ENCODE data around the gene PPP2R1B. TPM values are rescaled to one million over a fixed set of nuclear protein-coding genes. Genes with fewer than 3 reads are reported as not detected.
A peak's percentile ranks its signal among the peaks of the same experiment; 100 is the strongest.

The PPP2R1B gene
- total RNA-seq (2021; fragmentation: NEBNext Ultra II Directional; extraction: Animal tissue kit (Norgen Biotek cat#: 25700)), result 10 to 100 TPM; 41.6 to 50.9 (median 44.3) TPM
- long read RNA-seq, full-length matches to known transcripts, result 28 of 36 reads
- long read RNA-seq, partial matches to known transcripts, result 3 of 36 reads
- long read RNA-seq, other reads (novel, unspliced or antisense), result 5 of 36 reads

DNA sequence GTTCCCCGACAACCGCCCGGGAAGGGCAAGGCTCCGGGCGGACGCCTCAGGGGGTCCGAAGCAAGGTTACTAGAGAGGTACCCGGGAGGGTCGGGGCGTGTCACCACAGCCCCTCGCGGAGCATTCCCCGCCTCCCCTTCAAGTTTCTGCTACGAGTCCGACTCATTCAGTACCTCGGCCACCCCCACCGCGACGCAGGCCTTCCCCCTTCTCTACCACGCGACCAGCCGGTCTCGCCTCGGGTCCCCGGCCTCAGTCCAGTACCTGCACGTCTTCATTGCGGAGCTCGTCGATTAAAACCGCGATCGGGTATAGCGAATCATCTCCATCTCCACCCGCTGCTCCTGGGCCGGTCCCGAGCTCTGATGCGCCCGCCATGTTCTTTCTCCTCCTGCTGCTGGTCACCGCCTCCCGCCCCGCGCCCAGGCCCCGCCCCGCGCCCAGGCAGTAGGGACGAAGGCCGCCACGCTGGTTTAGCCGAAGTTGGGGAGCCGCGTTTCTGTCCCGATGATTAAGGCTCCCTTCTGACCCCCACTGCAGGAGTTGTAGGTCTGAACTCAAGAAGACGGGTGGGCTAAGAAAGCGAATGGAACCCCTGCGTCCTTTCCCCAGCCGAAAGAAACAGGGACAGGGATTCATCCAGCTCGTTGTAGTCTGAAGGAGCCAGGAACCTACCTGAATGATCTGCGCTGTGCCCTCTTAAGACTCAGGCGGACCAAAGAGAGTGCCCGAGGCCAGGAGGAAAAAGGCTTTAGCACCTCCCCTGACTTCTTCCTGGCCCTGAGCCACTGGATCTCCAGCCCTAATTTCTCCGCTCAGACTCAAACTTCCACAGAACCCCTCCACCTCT is at the start of gene PPP2R1B:
PPP2R1B (minus strand) TSS at position 406 of the 850 bp plus-strand sequence; CDS start at position 378, 28 bp downstream.
- Mint-ChIP-seq H3K9me3 (no peaks in the 10 kb centered on the region), H3K27me3 (ENCODE audit: insufficient read depth) (0 out of 2 replicates have a peak, but pooled peaks cover 2% of the 10 kb centered on the region), H3K36me3 (ENCODE audit: low read depth) (peaks cover 33% of the 10 kb centered on the region), H3K27ac (peak within 1 kb of the TSS; percentile 87), H3K4me3 (peak within 1 kb of the TSS; percentile 91), H3K4me1 (ENCODE audit: low read depth) (peaks cover 48% of the 10 kb centered on the region)
- DNase-seq, result peak; percentile 49
- TF ChIP-seq, protein P1, sequence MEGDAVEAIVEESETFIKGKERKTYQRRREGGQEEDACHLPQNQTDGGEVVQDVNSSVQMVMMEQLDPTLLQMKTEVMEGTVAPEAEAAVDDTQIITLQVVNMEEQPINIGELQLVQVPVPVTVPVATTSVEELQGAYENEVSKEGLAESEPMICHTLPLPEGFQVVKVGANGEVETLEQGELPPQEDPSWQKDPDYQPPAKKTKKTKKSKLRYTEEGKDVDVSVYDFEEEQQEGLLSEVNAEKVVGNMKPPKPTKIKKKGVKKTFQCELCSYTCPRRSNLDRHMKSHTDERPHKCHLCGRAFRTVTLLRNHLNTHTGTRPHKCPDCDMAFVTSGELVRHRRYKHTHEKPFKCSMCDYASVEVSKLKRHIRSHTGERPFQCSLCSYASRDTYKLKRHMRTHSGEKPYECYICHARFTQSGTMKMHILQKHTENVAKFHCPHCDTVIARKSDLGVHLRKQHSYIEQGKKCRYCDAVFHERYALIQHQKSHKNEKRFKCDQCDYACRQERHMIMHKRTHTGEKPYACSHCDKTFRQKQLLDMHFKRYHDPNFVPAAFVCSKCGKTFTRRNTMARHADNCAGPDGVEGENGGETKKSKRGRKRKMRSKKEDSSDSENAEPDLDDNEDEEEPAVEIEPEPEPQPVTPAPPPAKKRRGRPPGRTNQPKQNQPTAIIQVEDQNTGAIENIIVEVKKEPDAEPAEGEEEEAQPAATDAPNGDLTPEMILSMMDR (IDR thresholded peaks at IDR 0.05), result no peak

DNA sequence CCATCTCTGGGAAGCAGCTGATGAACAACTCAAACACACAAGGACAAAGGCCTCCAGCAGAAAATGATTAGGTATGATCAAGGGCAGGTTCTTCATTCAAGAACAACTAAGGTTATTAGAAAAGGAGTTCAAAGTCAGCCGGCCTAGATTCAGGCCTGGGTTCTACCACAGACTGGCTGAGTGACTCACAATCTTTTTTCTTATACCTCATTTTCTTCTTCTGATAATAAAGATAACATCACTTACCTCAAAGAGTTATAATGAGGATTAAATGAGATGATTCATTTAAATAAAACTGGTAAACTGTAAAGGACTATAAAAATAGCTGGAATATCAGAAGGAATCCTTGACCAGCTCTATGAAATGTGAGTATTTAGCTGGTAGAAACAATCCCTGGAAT is 49.3 kb upstream of the PPP2R1B start:
- Mint-ChIP-seq H3K27ac (peak overlapping the region; percentile 71), H3K9me3 (no peaks in the 10 kb centered on the region), H3K4me3 (peak overlapping the region; percentile 13; the same call in 1 of the 2 replicates), H3K27me3 (ENCODE audit: insufficient read depth) (no peaks in the 10 kb centered on the region), H3K4me1 (ENCODE audit: low read depth) (peaks cover 70% of the 10 kb centered on the region), H3K36me3 (ENCODE audit: low read depth) (peaks cover 6% of the 10 kb centered on the region)
- DNase-seq, result peak; percentile 40
- TF ChIP-seq, protein P1 (IDR thresholded peaks at IDR 0.05), result no peak

DNA sequence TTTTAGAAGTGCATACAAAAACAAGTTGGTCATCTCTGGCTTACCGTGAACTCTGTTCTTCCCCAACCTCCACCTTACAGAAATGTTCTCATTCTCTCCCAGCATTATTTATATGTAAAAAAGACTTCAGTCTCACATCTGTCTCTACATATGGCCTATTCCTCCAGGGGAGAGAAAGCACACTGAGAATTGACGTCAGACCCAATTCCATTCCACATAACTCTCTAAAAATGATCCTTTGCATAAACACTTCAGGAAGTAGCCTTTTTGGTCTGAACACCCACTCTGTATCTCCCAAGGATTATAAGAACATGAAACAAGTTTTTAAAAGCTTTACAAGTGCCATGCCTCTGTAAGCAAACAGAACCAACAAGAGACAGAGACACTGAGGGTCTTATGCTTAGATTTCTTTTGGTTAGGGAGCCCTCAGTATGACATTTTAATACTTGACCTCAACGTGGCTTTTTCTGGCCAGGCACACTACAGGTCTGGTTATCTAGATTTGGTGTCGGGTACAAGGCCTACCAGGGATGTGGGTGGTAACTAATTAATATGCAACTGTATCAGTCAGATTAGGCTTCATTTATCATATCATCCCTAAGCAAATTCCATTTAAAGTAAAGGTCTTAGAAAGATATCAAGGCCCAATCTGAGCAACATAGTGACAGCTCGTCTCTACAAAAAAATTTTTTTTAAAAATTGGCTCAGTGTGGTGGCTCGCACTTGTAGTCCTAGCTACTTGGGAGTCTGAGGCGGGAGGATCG is 48.5 kb upstream of the PPP2R1B start:
- Mint-ChIP-seq H3K27ac (peak overlapping the region; percentile 71), H3K36me3 (ENCODE audit: low read depth) (peaks cover 6% of the 10 kb centered on the region), H3K9me3 (no peaks in the 10 kb centered on the region), H3K4me1 (ENCODE audit: low read depth) (peaks cover 62% of the 10 kb centered on the region), H3K4me3 (peak overlapping the region; percentile 8; the same call in 1 of the 2 replicates), H3K27me3 (ENCODE audit: insufficient read depth) (no peaks in the 10 kb centered on the region)
- TF ChIP-seq, protein P1 (IDR thresholded peaks at IDR 0.05), result no peak
- peak; percentile 50 for DNase-seq

DNA sequence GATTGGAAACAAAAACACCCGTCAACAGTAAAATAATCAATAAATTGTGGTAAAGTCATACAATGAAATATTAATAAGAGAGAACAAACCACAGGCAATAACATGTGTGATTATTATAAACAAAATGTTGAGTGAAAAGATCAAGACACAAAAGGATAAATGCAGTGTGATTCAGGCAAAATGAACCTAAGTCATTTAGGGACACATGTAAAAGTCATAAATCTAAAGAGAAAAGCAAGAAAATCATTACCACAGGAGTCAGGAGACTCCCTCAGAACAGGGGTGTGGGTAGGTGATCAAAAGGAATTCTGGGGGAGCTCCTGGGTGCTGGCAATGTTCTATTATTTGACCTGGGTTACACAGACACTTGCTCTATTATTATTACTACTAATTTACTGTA is 47.9 kb upstream of the PPP2R1B start:
- Mint-ChIP-seq H3K27ac (peak overlapping the region; percentile 71), H3K9me3 (no peaks in the 10 kb centered on the region), H3K36me3 (ENCODE audit: low read depth) (peaks cover 6% of the 10 kb centered on the region), H3K27me3 (ENCODE audit: insufficient read depth) (no peaks in the 10 kb centered on the region), H3K4me3 (no peak overlapping the region), H3K4me1 (ENCODE audit: low read depth) (peaks cover 56% of the 10 kb centered on the region)
- DNase-seq, result no peak
- TF ChIP-seq, protein P1 (IDR thresholded peaks at IDR 0.05), result no peak

DNA sequence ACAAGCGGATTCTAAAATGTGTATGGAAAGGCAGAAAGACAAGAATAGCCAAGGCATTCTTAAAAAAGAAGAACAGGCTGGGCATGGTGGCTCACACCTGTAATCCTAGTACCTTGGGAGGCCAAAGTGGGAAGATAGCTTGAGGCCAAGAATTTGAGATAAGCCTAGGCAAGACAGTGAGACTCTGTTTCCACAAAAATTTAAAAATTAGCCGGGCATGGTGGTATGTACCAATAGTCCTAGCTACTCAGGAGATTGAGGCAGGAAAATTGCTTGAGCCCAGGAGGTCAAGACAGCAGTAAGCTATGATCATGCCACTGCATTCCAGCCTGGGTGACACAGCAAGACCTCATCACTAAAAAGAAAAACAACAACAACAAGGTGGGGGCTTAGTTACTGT is 46.0 kb upstream of the PPP2R1B start:
- Mint-ChIP-seq H3K4me3 (no peak overlapping the region), H3K4me1 (ENCODE audit: low read depth) (peaks cover 44% of the 10 kb centered on the region), H3K36me3 (ENCODE audit: low read depth) (peaks cover 14% of the 10 kb centered on the region), H3K27me3 (ENCODE audit: insufficient read depth) (no peaks in the 10 kb centered on the region), H3K9me3 (no peaks in the 10 kb centered on the region), H3K27ac (no peak overlapping the region)
- DNase-seq, result no peak
- TF ChIP-seq, protein P1 (IDR thresholded peaks at IDR 0.05), result no peak

Measured in HFFc6 (cell line).